Mucosa of gallbladder (tissue), 1 donor: Measurements from ENCODE around the gene DES. TPM values are rescaled to one million over a fixed set of nuclear protein-coding genes. Genes with fewer than 3 reads are reported as not detected.

Experiments
- DNase-seq: peaks from one replicate; pipeline ENCODE4 v3.0.0-alpha.2; 2020; ENCODE audit warnings: low spot score
- total RNA-seq: library from RNA; stranded (reverse); gene quantifications from one replicate; pipeline ENCODE4 v1.2.1, GENCODE V29; 2021
- donor health status: DM: no; HTN: no; CAD: no.

Gene DES
- total RNA-seq, 1 donor from 2014 or later, result 3,602 TPM

DNA sequence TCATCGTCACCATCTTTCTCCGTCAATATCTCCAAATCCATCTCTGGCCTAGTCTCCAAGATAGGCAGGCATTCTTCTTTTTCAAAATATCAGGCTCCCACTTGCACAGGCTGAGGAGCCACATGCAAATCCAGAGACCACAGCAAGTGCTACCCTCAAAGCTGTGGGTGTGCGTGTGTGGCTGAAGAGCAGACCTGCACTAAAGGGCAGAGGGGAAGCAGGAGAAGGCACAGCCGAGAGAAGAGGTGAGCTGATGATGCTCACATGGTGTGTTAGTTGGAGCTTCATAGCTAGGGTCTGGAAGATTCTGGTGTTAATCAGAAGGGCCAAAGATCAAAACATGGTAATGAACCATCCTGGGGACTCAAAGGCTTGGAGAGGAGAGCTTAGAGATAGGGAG, 20.3 kb downstream of the DES start:
- DNase-seq, result no peak

DNA sequence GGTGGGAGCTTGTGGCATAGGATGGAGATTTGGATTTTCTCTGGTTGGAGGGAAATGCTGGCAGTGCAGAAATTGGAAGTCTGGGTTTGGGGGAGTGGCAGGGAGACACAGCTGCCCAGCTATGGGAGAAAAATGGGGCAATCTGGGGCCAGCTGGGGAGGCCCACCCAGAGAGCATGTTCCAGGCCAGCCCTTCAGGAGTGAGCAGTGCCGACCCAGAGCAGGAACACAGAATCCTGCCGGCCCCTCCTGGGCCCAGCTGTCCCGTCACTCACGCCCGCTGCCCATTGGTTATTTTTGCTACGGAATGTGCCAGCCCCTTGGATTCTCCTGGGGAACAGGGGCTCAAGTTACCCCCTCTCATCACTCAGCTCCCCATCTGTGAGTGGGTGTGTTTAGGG, 21.3 kb downstream of the DES start:
- no peak for DNase-seq

DNA sequence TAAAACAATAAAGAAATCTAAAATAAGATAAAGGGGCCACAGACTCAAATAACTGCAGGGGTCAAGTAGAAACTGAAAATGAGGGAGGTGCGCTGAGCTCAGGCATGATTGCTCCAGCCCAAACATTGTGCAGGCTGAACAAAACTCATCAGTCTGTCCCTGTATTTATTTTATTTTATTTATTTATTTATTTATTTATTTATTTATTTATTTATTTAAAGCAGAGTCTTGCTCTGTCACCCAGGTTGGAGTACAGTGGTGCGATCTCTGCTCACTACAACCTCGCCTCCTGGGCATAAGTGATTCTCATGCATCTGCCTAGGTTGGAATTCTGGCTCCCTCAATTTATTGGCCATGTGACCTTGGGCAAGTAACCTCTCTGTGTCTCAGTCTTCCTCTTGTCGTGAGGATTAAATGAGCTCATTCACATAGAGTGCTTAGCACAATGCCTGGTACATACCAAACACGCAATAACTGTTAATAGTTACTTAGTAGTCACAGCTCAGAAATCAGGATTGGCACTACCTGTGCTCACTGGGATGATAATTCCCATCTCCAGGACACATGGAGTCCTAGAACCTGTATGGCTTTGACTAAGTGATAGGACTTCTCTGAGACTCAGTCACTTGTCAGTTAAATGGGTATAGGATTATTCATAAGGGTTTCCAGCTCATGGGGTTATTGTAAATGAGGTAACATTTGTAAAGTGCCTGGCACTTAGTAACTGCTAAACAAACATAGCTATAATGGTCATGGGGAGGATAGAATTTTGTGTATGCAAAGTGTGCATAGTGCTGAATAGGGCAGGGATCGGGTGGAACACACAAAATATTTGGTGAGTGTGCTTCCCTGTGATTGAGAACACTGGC, 22.4 kb downstream of the DES start:
- DNase-seq, result no peak

DNA sequence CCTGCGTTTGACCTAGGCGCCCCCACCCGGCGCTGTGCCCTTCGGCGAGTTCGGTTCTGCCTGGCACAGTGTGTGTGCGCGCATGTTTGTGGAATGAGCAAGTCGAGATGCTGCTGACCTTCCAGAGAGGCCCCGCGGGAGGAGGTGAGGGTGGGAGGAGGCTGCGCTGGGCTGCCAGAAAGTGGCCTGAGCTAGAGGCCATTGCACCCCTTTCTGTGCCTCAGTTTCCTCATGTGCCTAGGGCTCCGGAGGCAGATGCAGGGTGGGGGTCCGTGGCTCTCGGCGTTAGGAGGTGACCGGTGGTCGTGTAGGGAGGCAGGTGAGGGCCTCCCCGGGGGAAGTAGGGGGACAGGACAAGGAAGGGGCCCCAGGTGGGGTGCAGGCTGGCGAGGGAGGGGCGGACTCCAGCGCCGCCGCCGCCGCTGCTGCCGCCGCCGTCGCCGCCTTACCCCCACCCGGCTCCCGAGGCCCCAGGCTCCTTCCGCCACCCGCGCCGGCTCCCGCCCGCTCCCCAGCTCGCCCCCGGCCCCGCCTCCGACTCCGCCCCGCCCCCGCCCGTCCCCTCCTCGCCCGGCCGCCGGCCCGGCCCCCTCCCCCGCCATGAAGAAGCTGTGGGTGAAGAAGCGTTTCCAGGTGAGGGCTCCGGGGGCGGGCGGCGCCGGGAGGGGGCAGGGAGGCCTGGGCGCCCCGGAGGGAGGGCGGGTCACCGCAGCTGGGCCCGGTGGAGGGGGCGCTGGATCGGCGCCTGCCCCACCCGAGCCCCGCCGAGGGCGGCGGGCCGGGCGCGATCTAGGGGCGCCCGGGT, 23.5 kb downstream of the DES start:
- DNase-seq, result no peak

DNA sequence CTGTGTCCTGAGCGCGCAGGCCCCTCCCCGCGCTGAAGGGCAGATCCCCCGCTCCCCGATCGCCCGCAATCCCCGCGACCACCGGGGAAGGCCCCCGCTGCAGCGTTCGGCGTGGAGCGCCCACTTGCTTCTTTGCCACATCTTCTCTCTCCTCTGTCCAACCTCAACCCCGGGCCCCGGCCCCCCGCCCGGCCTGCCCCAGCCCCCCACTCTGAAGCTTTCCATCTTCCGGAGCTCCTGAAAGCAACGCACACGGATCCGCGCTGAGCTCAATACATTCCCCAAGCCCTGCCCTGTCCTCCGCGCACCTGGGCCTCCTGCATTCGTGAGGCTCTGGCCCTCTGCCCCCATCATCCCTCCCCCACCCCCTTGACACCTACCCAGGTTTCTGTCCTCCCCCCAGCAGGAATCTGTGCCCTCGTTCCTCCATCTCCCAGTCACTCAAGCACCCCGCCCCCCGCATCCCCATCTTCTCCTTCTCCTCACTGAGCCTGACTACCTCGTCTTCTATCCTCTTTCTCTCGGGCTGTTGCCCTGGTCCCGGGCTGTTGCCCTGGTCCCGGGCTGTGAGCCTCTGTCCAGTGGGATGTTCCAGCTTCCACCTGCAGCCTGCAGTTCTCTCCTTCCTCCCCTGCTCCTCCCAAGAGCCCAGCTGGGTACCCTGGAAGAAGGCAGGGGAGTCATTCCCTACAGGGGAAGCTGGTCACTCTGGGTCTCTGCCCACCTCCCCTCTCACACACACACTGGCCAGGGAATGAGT, 24.3 kb downstream of the DES start:
- no peak for DNase-seq

DNA sequence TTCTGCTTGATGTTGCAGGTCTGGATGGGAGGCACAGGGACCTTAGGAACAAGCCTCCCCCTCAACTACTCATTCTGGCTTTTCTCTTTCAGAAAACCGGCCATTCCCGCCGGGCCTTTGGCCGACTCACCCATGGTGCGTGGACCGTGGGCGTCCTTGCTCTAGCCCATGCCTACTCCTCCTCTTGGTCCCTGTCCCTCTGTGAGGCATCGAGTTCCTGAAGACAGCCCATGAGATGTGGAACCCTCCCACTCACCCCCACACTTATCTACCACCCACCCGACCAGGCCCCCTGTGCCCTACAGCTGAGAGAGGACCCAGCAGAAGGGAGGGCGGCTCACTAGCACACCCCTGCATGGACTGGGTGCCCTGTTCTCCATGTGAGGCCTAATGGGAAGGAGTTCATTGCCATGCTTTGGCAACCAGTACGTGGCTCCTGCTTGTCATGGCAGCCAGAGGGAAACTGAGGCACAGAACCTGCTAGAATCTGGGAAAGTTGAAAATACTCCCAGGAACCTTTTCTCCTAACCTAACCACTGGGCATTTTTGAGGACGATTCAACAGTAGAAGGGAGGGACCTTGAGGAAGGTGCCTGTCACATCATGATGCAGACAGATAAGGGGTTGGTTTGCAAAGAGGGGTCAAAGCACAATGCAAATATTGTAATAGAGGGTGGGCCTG, 25.0 kb downstream of the DES start:
- DNase-seq, result no peak

DNA sequence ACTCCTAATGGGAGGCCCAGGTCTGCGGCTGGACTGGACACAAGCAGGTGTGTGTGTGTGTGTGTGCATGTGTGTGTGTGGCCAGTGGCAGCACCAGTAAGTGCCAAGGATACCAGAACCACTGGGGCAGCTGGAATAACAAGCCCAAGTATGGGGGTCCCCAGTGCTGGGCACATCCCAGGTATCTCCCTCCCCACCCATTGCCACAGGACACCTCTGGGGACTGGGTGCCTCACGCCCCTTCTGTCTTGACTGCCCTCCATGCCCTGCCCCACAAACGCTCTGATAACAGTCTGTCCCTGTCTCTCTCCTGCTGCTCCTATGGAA, 25.5 kb downstream of the DES start:
- DNase-seq, result no peak

DNA sequence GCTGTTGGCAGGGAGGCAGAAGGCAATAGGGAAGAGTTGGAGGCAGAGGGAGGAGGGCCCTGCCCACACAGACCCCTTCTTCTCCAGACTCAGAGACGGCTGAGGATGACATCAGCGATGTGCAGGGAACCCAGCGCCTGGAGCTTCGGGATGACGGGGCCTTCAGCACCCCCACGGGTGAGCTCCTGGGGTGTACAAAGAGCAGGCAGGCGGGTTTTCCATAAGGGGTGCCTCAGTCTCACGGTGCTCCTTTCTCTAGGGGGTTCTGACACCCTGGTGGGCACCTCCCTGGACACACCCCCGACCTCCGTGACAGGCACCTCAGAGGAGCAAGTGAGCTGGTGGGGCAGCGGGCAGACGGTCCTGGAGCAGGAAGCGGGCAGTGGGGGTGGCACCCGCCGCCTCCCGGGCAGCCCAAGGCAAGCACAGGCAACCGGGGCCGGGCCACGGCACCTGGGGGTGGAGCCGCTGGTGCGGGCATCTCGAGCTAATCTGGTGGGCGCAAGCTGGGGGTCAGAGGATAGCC, 26.5 kb downstream of the DES start:
- DNase-seq, result no peak

DNA sequence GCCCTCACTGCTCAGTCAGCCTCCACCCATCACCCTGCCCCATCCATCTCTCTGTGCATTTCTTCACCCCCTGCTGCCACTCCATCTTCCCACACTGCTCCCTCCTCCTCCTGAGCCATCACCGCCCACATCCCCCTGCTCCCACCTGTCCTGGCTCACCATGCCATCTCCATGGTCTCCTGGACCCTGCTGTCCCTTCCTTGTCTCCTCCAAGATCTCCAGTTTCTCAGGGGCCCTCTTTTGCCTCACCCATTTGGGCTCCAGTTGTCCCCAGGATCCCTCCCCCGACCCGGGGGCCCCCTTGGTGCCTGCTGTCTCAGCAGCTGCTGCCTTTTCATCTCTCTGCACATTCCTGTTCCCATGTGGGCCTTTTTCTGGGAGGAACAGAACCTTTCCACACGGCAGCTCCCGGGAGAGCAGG, 27.1 kb downstream of the DES start:
- DNase-seq, result no peak

DNA sequence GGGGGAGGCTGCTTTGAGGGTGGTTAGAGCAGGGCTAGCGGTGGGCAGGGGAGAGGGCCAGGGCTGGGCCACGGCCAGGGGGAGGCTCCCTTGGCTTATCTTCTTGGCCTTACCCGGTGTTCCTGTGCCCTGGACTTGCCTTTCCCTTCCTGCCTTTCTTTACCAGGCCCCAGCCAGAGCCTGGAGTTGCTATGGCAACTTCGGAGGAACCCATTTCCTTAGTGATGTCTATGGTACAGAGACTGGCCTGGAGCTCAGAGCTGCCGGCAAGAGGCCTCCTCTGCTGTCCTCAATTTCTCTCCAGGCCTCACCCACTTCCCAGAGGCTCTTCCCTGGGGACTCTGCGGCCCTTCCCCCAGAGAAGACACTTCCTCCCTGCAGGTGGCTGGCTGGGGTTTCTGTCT, 27.9 kb downstream of the DES start:
- no peak for DNase-seq

DNA sequence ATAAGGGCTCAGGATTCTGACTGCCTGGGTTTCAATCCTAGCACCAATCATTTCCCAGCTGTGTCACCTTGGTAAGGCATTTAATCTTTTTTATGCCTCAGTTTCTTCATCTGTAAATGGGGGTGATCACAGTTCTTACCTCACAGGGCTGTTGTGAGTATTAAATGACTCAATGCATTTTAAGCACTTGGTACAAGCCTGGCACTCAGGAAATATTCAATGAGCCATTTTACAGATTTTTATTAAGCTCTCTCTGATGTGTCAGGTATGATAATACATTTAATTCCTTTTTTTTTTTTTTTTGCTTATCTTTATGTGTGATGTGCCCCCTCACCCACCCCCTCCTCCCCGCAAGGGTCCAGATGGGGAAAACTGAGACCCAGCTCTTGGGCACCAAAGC, 28.5 kb downstream of the DES start:
- DNase-seq, result no peak

DNA sequence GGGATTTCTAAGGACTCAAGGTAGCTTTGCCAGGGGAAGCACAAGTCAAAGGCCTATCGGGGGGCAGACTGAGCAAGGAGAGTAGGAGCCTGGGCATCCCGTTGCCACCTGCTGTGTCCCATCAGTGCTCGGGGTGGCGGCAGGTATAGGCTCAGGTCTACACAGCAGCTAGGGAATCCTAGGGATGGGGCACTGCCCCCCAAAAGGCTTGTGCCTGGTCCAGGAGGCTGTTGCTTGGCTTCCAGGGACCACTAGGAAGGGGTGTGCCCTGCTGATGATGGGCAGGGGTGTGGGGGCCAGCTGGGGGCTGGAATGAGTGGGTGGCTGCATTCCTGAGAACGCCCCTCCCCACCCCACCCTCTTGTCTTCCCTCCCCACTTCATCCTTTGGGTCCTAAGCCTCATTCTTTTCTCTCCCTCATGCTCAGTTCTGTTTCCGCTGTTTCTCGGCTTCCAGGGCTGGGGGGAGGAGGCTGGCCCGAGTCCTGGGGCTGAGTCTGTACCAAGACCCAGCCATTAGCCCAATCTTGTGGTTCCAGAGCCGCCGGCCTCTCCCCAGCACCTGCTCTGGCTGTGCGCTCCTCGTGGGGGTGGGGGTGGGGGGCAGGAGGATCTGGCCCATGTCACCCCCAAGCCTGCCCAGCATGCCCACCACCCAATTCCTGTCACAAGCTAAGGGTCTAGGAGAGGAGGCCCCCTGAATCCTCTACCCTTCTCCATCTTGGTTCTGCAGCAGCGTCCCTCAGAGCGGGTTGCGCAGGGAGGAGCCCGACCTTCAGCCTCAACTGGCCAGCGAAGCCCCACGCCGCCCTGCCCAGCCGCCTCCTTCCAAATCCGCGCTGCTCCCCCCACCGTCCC, 29.3 kb downstream of the DES start:
- DNase-seq, result no peak

DNA sequence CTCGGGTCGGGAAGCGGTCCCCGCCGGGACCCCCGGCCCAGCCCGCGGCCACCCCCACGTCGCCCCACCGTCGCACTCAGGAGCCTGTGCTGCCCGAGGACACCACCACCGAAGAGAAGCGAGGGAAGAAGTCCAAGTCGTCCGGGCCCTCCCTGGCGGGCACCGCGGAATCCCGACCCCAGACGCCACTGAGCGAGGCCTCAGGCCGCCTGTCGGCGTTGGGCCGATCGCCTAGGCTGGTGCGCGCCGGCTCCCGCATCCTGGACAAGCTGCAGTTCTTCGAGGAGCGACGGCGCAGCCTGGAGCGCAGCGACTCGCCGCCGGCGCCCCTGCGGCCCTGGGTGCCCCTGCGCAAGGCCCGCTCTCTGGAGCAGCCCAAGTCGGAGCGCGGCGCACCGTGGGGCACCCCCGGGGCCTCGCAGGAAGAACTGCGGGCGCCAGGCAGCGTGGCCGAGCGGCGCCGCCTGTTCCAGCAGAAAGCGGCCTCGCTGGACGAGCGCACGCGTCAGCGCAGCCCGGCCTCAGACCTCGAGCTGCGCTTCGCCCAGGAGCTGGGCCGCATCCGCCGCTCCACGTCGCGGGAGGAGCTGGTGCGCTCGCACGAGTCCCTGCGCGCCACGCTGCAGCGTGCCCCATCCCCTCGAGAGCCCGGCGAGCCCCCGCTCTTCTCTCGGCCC, 30.1 kb downstream of the DES start:
- DNase-seq, result no peak

DNA sequence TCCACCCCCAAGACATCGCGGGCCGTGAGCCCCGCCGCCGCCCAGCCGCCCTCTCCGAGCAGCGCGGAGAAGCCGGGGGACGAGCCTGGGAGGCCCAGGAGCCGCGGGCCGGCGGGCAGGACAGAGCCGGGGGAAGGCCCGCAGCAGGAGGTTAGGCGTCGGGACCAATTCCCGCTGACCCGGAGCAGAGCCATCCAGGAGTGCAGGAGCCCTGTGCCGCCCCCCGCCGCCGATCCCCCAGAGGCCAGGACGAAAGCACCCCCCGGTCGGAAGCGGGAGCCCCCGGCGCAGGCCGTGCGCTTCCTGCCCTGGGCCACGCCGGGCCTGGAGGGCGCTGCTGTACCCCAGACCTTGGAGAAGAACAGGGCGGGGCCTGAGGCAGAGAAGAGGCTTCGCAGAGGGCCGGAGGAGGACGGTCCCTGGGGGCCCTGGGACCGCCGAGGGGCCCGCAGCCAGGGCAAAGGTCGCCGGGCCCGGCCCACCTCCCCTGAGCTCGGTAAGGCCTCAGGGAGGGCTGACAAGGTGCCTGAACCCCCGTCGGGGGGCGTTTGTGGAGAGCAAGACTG, 30.7 kb downstream of the DES start:
- DNase-seq, result no peak

DNA sequence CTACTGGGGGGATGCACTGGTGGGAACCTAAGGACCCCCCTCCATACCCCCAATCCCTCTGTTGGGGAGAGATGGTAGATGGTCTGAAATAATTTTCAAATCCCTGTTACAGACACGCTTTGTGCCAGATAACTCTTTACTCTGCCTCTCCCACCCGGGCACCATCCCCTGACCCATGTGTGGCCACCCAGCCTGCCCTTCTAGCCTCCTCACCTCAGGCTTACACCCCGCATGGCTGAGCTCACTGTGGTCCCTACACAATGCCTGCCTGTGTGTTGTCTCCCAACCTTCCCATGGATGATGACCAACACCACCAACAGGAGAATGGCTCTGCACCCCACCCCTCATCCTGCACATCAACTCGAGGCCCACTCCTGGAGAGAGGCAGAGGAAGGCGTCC, 31.4 kb downstream of the DES start:
- DNase-seq, result no peak

DNA sequence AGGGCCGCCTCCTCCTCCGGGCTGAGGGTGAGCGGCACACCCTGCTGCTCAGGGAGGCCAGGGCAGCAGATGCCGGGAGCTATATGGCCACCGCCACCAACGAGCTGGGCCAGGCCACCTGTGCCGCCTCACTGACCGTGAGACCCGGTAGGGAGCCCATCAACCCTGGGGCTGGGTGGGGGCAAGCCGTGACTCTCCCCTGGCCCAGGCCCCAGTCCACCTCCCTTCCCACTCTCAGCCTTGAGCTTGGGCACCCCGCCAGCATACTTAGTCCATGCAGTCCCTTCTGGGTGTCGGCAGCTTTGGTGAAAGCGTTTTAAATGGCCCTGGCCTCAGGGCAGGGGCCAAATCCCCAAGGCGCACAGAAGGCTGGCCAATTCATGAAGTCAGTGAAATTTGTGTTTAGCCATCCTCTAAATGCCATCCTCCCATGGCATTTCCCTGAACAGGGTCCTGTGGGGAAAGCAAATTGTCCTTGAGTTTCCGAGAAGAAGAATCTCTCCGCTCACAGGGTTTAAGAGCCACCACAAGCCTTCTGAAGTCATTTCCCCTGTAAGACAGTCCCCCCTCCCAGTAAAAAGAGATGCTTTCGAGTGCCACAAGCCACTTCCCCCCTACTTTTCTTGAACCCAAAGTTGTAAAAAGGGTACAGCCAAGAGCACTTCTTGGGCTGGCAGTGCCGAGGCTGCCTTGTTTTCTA, 33.6 kb downstream of the DES start:
- no peak for DNase-seq

DNA sequence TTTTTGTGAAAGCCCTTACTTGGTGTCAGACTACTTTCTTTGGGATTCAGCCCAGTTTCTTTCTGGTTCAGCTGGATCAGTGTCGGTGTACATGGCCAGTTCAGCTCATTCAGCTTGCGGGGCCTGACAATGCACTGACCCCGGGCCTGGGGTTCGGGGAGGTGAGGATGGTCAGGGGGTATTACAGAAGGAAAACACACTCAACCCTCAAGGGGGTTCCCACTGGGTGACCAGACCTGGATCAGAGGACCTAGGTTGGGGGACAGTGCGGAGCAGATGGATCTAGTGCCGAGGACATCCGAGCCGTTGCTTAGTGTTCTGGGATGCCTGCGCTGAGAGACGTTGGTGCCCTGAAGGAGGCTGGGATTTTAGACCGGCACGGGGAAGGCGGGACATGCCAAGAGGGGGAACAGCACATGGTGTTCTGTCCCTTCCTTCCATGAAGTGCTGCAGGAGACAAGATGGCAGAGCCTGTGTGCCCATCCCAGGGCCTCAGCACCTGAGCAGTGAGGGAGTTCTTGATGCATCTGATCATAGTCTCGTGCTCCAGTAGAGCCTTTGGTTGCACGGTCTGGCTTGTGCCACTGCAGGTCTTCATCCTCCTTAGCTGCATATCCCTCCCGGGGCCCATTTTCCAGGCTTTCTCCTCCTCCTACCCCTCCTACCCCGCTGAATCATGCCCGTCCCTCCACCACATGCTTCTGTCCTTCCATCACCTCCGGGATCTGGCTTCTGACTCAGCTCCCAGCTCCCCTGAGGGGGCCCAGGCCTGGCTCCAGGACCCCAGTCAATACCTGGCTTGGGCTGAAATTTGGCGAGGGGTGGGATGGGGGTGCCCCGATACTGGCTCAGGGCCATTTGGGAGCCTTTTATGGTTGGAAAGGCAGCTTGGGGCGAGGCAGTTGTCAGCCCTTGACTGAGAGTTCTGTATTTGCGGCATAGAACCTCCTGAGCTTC, 34.5 kb downstream of the DES start:
- no peak for DNase-seq
